ENCODE measurements around the gene PRDM16. TPM values are rescaled to one million over a fixed set of nuclear protein-coding genes. Genes with fewer than 3 reads are reported as not detected.

Gene PRDM16
- polyA plus RNA-seq, 1 donor from 2014 or later: 0.21 TPM

DNA sequence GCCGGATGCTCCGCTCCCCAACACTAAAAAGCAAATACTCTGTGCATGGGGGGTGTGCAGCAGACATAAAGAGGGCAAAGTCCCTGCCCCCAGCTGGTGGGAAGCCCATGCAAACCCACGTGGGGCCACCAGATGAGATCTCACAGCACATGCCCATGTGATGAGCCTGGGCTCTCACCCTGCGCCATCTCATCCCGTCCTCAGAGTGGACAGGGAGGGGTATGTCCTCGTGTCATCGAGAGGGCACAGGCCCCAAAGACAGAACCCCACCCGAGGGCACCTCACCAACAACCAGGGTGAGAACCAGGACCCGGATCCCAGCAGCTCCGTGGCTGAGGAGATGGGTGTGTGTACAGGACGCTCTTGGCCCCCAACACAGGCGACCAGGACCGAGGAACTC is 360.3 kb downstream of the PRDM16 start:
- Histone ChIP-seq H3K4me3 (ENCODE audit: low read length) (no peak overlapping the region), H3K27me3 (ENCODE audit: insufficient read depth, low read depth, low read length) (no peaks in the 10 kb centered on the region), H3F3A (ENCODE audit: insufficient read depth, low read length, poor library complexity, severe bottlenecking) (no peaks in the 10 kb centered on the region), H2AFZ (ENCODE audit: low read depth, low read length) (no peak overlapping the region), H3K9ac (ENCODE audit: low read length) (no peak overlapping the region), H4K20me1 (ENCODE audit: insufficient read depth) (no peaks in the 10 kb centered on the region), H3K79me2 (replicated peaks; ENCODE audit: insufficient read depth, low read length) (no peaks in the 10 kb centered on the region), H3K4me2 (ENCODE audit: low read length) (no peak overlapping the region), H3K9me3 (ENCODE audit: low read length) (no peaks in the 10 kb centered on the region), H3K9me2 (ENCODE audit: insufficient read depth, low read length) (no peaks in the 10 kb centered on the region), H3K36me3 (ENCODE audit: insufficient read depth, low read length) (no peaks in the 10 kb centered on the region), H3K27ac (ENCODE audit: low read length) (no peak overlapping the region)
- TF ChIP-seq, protein P1, sequence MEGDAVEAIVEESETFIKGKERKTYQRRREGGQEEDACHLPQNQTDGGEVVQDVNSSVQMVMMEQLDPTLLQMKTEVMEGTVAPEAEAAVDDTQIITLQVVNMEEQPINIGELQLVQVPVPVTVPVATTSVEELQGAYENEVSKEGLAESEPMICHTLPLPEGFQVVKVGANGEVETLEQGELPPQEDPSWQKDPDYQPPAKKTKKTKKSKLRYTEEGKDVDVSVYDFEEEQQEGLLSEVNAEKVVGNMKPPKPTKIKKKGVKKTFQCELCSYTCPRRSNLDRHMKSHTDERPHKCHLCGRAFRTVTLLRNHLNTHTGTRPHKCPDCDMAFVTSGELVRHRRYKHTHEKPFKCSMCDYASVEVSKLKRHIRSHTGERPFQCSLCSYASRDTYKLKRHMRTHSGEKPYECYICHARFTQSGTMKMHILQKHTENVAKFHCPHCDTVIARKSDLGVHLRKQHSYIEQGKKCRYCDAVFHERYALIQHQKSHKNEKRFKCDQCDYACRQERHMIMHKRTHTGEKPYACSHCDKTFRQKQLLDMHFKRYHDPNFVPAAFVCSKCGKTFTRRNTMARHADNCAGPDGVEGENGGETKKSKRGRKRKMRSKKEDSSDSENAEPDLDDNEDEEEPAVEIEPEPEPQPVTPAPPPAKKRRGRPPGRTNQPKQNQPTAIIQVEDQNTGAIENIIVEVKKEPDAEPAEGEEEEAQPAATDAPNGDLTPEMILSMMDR (IDR thresholded peaks at IDR 0.05; ENCODE audit: poor library complexity, severe bottlenecking): no peak
- TF ChIP-seq MXI1 (conservative IDR thresholded peaks at IDR 0.05; ENCODE audit: poor library complexity, severe bottlenecking) (no peak), RAD21 (conservative IDR thresholded peaks at IDR 0.05) (no peak), SMC3 (conservative IDR thresholded peaks at IDR 0.05; ENCODE audit: poor library complexity) (no peak), EZH2 (IDR thresholded peaks at IDR 0.05; ENCODE audit: borderline replicate concordance, insufficient read depth, low read length, poor library complexity, severe bottlenecking) (no peak), EP300 (conservative IDR thresholded peaks at IDR 0.05; ENCODE audit: poor library complexity, severe bottlenecking) (no peak), POLR2AphosphoS5 (IDR thresholded peaks at IDR 0.05) (no peak), TAF1 (IDR thresholded peaks at IDR 0.05; ENCODE audit: low read depth) (no peak)
- TF ChIP-seq, protein P2, sequence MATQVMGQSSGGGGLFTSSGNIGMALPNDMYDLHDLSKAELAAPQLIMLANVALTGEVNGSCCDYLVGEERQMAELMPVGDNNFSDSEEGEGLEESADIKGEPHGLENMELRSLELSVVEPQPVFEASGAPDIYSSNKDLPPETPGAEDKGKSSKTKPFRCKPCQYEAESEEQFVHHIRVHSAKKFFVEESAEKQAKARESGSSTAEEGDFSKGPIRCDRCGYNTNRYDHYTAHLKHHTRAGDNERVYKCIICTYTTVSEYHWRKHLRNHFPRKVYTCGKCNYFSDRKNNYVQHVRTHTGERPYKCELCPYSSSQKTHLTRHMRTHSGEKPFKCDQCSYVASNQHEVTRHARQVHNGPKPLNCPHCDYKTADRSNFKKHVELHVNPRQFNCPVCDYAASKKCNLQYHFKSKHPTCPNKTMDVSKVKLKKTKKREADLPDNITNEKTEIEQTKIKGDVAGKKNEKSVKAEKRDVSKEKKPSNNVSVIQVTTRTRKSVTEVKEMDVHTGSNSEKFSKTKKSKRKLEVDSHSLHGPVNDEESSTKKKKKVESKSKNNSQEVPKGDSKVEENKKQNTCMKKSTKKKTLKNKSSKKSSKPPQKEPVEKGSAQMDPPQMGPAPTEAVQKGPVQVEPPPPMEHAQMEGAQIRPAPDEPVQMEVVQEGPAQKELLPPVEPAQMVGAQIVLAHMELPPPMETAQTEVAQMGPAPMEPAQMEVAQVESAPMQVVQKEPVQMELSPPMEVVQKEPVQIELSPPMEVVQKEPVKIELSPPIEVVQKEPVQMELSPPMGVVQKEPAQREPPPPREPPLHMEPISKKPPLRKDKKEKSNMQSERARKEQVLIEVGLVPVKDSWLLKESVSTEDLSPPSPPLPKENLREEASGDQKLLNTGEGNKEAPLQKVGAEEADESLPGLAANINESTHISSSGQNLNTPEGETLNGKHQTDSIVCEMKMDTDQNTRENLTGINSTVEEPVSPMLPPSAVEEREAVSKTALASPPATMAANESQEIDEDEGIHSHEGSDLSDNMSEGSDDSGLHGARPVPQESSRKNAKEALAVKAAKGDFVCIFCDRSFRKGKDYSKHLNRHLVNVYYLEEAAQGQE (IDR thresholded peaks at IDR 0.05; ENCODE audit: borderline replicate concordance): no peak

DNA sequence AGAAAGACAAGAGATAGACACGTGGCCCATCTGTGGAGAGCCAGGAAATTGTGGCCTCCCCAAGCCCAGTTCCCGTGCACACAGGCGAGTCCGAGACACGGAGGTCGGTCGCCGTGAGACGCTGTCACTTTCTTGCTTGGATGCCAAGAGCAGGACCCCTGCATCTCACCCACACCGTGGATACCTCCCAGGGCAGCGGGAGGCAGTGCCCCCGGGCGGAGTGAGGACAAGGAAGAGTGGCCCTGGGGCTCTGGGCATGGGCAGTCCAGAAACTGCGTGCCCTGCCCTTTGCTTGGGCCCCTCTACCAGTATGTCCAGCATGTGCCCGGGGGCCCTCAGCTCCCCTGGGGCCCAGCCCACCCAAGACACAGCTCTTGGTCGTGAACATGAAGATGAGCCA is 360.8 kb downstream of the PRDM16 start:
- Histone ChIP-seq H4K20me1 (ENCODE audit: insufficient read depth) (no peaks in the 10 kb centered on the region), H3K9me3 (ENCODE audit: low read length) (no peaks in the 10 kb centered on the region)
- no peak for TF ChIP-seq MXI1 (conservative IDR thresholded peaks at IDR 0.05; ENCODE audit: poor library complexity, severe bottlenecking)
- TF ChIP-seq EP300 (conservative IDR thresholded peaks at IDR 0.05; ENCODE audit: poor library complexity, severe bottlenecking): no peak
- TF ChIP-seq SMC3 (conservative IDR thresholded peaks at IDR 0.05; ENCODE audit: poor library complexity): no peak
- TF ChIP-seq TAF1 (IDR thresholded peaks at IDR 0.05; ENCODE audit: low read depth): no peak
- TF ChIP-seq, protein P1 (IDR thresholded peaks at IDR 0.05; ENCODE audit: poor library complexity, severe bottlenecking): no peak
- no peak for TF ChIP-seq EZH2 (IDR thresholded peaks at IDR 0.05; ENCODE audit: borderline replicate concordance, insufficient read depth, low read length, poor library complexity, severe bottlenecking)
- no peak for TF ChIP-seq POLR2AphosphoS5 (IDR thresholded peaks at IDR 0.05)
- TF ChIP-seq, protein P2 (IDR thresholded peaks at IDR 0.05; ENCODE audit: borderline replicate concordance): no peak
- no peak for TF ChIP-seq RAD21 (conservative IDR thresholded peaks at IDR 0.05)

More for the DNA sequence above, 360.8 kb downstream of the PRDM16 start:
- H3K36me3 ChIP-seq (ENCODE audit: insufficient read depth, low read length): no peaks in the 10 kb centered on the region
- no peak overlapping the region for H2AFZ ChIP-seq (ENCODE audit: low read depth, low read length)
- no peaks in the 10 kb centered on the region for H3K27me3 ChIP-seq (ENCODE audit: insufficient read depth, low read depth, low read length)
- H3K9ac ChIP-seq (ENCODE audit: low read length): no peak overlapping the region
- no peaks in the 10 kb centered on the region for H3K9me2 ChIP-seq (ENCODE audit: insufficient read depth, low read length)
- no peak overlapping the region for H3K4me2 ChIP-seq (ENCODE audit: low read length)
- no peak overlapping the region for H3K4me3 ChIP-seq (ENCODE audit: low read length)
- H3K79me2 ChIP-seq (replicated peaks; ENCODE audit: insufficient read depth, low read length): no peaks in the 10 kb centered on the region
- H3K27ac ChIP-seq (ENCODE audit: low read length): no peak overlapping the region
- no peaks in the 10 kb centered on the region for H3F3A ChIP-seq (ENCODE audit: insufficient read depth, low read length, poor library complexity, severe bottlenecking)

Data from neural cell (in vitro differentiated cells).